Neural cell (in vitro differentiated cells): ENCODE data around the gene CFDP1.

Experiments
- EZH2 ChIP-seq: fragments of 200-600, 300-800 bp; shearing (Covaris generic), sonication (generic); IDR thresholded peaks from 2 replicates; pipeline ENCODE4 v1.6.1; 2014; ENCODE audit warnings: antibody characterized with exemption, low read length, borderline replicate concordance, mild to moderate bottlenecking; ENCODE audit not compliant: insufficient read depth, poor library complexity, severe bottlenecking
- REST ChIP-seq: IDR thresholded peaks from 2 replicates; pipeline ENCODE4 v1.6.1; 2012; ENCODE audit warnings: borderline replicate concordance

DNA sequence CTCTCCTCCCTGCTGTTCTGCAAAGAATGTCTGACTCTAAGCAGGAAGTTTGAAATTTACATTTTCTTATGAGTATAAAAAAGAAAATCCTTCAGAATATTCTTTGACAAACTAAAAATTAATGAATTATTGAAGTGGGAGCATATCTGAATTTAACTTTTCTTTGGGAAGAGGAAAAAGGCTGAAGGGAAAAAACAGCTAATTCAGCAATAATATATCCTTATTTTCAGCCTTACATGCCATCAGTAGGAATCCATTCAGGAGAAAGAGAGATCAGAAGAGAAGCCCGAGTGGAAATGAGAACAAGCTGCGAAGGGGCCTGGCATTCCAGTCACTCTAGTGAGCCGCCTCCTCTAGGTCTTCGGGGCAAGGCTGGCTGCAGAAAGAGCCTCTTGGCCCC, 140.1 kb downstream of the CFDP1 start:
- TF ChIP-seq EZH2 (no peak), REST (no peak)
